8988T (cell line): ENCODE data around the gene POLE3.
A peak's percentile ranks its signal among the peaks of the same experiment; 100 is the strongest.
"Not testable (repeated sequence)": the region's sequence is repeated elsewhere in the genome, so short reads cannot be mapped to it uniquely, and the experiment has no call there.

Experiments
- DNase-seq: peaks from one replicate; pipeline ENCODE4 v3.0.0; 2011

The POLE3 gene

DNA sequence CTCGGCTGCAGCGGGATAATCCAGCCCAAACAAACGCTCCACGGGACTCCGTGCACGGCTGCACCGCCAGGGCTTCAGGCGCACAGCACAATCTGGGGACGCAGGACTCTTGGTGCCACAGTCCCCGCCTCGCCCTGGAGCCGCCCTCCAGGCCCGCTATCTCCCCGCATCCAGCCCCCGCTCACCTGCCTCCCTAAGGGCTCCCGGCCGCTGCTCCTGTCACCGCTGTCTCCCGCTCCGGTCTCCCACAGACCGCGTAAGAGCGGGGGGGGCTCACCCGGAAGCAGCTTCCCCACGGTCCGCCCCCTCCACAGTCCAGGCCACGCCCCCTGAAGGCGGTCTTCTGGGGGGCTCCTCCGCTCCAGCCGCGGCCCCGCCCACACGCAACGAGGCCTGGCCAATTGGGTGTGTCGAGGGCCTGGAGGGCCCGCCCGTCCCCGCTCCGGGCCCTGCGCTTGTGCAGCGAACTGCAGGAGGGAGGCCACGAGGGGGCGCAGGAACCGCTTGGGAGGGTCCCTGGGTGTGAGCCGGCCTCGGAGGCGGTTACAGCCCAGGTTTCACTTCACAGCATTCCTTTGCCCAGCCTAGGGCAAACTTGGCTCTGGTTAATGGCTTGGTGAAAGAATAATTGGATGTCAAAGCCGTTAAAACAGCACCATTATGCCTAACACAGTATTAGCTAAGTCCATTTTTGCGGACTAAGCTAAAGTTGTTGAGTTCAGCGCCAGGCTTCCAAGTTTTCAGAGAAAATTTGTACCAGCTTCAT lies 9.3 kb downstream of the POLE3 start, which contains the start of gene ALAD:
Gene ALAD, minus strand, starts transcription at position 258 of the 766 bp plus-strand sequence. CDS start 7,725 bp downstream, outside the sequence.
- peak; percentile 89 for DNase-seq

DNA sequence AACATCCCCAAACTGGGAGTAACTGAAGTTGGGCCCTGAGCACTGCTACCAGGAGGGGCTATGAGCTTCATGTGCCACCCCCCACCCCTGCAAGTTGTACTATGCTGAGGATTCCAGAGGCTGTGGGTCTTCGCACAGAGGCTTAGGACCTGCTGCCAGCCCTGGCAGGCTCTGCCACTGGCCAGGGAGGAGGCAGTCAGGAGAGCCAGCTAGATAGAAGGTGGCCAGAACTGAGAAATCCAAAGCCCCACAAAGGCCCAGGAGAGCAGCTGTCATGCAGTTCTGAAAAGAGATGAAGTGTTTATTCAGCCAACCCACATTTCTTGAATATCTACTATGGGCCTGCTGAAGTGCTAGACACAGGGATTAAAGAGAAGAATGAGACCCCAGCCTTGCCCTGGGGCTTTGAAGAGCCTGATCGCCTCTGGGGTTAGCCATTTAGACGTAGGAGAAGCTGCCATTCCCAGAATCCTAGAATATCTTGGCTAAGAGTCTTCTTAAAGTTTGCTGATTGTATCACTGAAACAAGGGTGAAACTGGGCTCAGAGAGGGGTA lies 10.8 kb downstream of the POLE3 start:
- DNase-seq = no peak

DNA sequence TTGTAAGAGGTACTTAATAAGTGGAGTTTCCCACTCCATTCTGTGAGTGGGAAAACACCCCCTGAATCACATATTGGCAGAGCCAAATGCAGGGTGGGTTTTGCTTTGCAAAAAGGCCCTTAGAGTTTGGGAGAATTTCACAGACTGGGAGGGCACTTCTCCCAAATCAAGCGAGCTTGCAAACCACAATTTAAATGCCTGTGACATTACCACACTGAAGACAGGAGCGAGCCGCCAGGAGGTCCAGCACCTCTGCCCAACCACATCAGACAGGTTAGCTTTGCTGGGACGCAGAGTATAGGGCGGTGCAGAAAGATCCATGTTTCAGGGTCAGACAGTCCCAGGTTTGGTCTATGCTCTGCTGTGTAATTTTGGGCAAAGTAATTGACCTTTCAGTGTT lies 11.7 kb downstream of the POLE3 start:
- DNase-seq = no peak

- DNase-seq = no peak
These were observed 13.3 kb downstream of the POLE3 start for GRCh38 chr9:113397203-113397631.

DNA sequence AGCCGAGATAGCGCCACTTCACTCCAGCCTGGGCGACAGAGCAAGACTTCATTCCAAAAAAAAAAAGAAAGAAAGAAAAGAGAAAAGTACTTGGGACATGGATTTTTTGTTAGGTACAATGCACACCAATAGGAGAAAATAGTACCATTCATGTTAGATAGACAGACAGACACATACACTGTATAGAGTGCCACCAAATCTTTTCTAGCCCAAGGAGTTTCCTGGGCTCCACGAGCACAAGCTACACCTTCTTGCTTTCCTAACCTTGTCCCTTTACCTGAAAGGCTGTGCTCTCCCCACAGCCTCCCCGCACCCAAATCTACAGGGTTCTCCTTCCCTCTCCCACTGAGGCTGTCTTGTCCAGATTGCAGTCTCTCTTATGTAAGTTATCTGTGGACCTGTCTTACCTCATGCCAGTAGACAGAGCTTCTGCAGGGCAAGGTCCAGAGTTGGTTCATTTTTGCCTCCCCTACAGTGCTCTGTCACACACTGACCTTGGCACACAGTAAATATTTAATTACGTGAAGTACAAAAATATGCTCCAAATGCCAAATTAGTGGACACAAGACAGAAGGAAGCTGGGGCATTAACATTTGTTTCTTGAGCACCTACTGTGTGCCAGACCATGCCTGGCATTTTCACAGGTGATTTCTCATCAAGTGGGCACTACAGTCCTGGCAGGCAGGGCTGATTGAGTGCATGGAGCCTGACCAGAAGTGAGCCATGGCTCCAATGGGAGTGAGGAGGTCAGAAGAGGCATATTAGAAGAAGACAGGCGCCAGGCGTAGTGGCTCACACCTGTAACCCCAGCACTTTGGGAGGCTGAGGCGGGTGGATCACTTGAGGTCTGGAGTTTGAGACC lies 15.2 kb downstream of the POLE3 start:
- DNase-seq = no peak

DNA sequence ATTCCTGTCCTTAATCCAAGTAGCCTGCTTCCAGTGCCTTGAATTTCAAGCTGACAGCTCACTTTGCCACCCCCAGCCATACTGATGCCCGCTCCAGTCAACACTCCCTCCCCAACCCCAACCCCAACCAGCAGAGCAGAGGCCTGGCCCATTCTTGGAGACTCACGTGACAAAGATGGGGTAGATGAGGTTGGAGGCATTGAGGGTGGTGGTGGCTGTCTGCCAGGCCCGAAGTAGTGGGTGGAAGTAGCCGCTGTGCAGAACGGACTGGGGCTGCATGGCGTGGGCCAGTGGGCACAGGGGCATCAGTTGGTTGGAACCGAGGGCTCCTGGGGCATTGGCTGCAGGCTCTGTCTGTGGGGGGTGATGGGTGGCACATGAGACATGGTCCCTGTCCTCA lies 17.2 kb downstream of the POLE3 start:
- no peak for DNase-seq

DNA sequence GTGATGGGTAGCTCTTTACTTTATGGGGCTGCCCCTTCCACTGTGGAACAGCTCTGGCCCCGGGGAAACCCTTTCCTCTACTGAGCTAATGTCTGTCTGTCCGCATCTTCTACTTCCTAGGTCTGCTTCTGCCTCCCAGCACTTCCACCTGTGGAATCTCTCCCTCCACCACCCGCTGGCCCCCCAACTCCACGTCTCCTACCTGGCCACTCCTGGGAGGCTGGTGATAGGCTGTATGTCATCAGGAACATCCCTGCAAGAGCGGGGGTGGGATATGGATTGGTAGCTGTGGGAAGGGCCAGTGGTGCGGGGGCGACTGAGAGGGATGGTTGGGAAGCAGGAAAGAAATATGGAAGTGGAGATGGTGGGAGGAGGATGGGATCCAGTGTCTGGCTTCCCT lies 18.6 kb downstream of the POLE3 start:
- no peak for DNase-seq

- DNase-seq = no peak
These were observed 20.1 kb downstream of the POLE3 start for GRCh38 chr9:113390192-113390960.

- no peak for DNase-seq
These were observed 21.0 kb downstream of the POLE3 start for GRCh38 chr9:113389451-113389850.

GRCh38 chr9:113388833-113389232 lies 21.6 kb downstream of the POLE3 start:
- DNase-seq = no peak

GRCh38 chr9:113387560-113388230 lies 22.8 kb downstream of the POLE3 start:
- DNase-seq = no peak

- DNase-seq = no peak
These were observed 23.7 kb downstream of the POLE3 start for GRCh38 chr9:113386571-113387393.

GRCh38 chr9:113381909-113382411 lies 28.5 kb downstream of the POLE3 start:
- DNase-seq = no peak

DNA sequence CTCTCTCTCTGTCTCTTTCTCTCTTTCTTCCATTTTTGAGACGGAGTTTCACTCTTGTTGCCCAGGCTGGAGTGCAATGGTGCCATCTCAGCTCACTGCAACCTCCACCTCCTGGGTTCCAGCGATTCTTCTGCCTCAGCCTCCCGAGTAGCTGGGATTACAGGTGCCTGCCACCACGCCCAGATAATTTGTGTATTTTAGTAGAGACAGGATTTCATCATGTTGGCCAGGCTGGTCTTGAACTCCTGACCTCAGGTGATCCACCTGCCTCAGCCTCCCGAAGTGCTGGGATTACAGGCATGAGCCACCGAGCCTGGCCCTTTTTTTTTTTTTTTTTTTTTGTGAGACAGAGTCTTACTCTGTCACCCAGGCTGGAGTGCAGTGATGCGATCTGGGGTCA lies 29.0 kb downstream of the POLE3 start:
- DNase-seq = not testable (repeated sequence)

- no peak for DNase-seq
These were observed 29.6 kb downstream of the POLE3 start for GRCh38 chr9:113380869-113381378.

GRCh38 chr9:113379829-113380210 lies 30.7 kb downstream of the POLE3 start:
- DNase-seq = not testable (repeated sequence)

GRCh38 chr9:113379094-113379828 lies 31.2 kb downstream of the POLE3 start:
- DNase-seq = not testable (repeated sequence)

GRCh38 chr9:113376634-113377567 lies 33.6 kb downstream of the POLE3 start, which contains the start of gene HDHD3:
Gene HDHD3 (minus strand): TSS chr9:113376986. CDS start chr9:113374354, 2,632 bp downstream.
- peak; percentile 90 for DNase-seq
